Measurements from ENCODE around the gene RTL1.

Gene RTL1

GRCh38 chr14:100898935-100899883, 4.3 kb downstream of the RTL1 start:
- DNase-seq (ENCODE audit: low read depth) = no peak
- TF ChIP-seq CTCF (IDR thresholded peaks at IDR 0.05; ENCODE audit: insufficient read depth, low read depth, low read length, missing control alignments) = no peak
- no peak overlapping the region for H3K4me3 ChIP-seq (ENCODE audit: low read length)

- no peak for TF ChIP-seq CTCF (IDR thresholded peaks at IDR 0.05; ENCODE audit: insufficient read depth, low read depth, low read length, missing control alignments)
- no peak for DNase-seq (ENCODE audit: low read depth)
- no peak overlapping the region for H3K4me3 ChIP-seq (ENCODE audit: low read length)
Measured at GRCh38 chr14:100898465-100898864, 5.1 kb downstream of the RTL1 start.

- no peak for DNase-seq (ENCODE audit: low read depth)
- TF ChIP-seq CTCF (IDR thresholded peaks at IDR 0.05; ENCODE audit: insufficient read depth, low read depth, low read length, missing control alignments) = no peak
- H3K4me3 ChIP-seq (ENCODE audit: low read length) = no peak overlapping the region
Measured at GRCh38 chr14:100896369-100897060, 7.0 kb downstream of the RTL1 start.

GRCh38 chr14:100895411-100895810, 8.1 kb downstream of the RTL1 start:
- no peak for TF ChIP-seq CTCF (IDR thresholded peaks at IDR 0.05; ENCODE audit: insufficient read depth, low read depth, low read length, missing control alignments)
- H3K4me3 ChIP-seq (ENCODE audit: low read length) = no peak overlapping the region
- DNase-seq (ENCODE audit: low read depth) = no peak

- no peak overlapping the region for H3K4me3 ChIP-seq (ENCODE audit: low read length)
- TF ChIP-seq CTCF (IDR thresholded peaks at IDR 0.05; ENCODE audit: insufficient read depth, low read depth, low read length, missing control alignments) = no peak
- no peak for DNase-seq (ENCODE audit: low read depth)
Measured at GRCh38 chr14:100894416-100894815, 9.1 kb downstream of the RTL1 start.

- no peak overlapping the region for H3K4me3 ChIP-seq (ENCODE audit: low read length)
- no peak for DNase-seq (ENCODE audit: low read depth)
- no peak for TF ChIP-seq CTCF (IDR thresholded peaks at IDR 0.05; ENCODE audit: insufficient read depth, low read depth, low read length, missing control alignments)
Measured at GRCh38 chr14:100893760-100894159, 9.8 kb downstream of the RTL1 start.
